HFFc6 (cell line): ENCODE measurements around the gene DDX27. TPM values are rescaled to one million over a fixed set of nuclear protein-coding genes. Genes with fewer than 3 reads are reported as not detected.

ENCODE experiments used
- DNase-seq: peaks from one replicate; pipeline ENCODE4 v3.0.0-alpha.2; 2018
- H3K27ac Mint-ChIP-seq: 2 replicates; pipeline ENCODE4 v1.8.0; 2020; ENCODE audit warnings: mild to moderate bottlenecking, mixed read lengths
- H3K27me3 Mint-ChIP-seq: 2 replicates; pipeline ENCODE4 v1.8.0; 2021; ENCODE audit warnings: mild to moderate bottlenecking, moderate library complexity, mixed read lengths; ENCODE audit not compliant: insufficient read depth
- H3K36me3 Mint-ChIP-seq: 2 replicates; pipeline ENCODE4 v1.8.0; 2021; ENCODE audit warnings: low read depth, mixed read lengths
- H3K4me1 Mint-ChIP-seq: 2 replicates; pipeline ENCODE4 v1.8.0; 2020; ENCODE audit warnings: low read depth, mixed read lengths
- H3K4me3 Mint-ChIP-seq: 2 replicates; pipeline ENCODE4 v1.8.0; 2020; ENCODE audit warnings: mild to moderate bottlenecking, moderate library complexity, mixed read lengths
- H3K9me3 Mint-ChIP-seq: 2 replicates; pipeline ENCODE4 v1.8.0; 2020; ENCODE audit warnings: mild to moderate bottlenecking, mixed read lengths
- CTCF ChIP-seq: fragments of 200-600 bp; sonication (generic); IDR thresholded peaks from 2 replicates; pipeline ENCODE4 v1.5.0; 2021; ENCODE audit warnings: antibody characterized with exemption, mild to moderate bottlenecking
- total RNA-seq, 6 experiments: library from RNA; stranded (reverse); fragmentation: NEBNext Ultra II Directional; extraction: Animal tissue kit (Norgen Biotek cat#: 25700); gene quantifications; 2 replicates in 1 of 6; 3 replicates in 5 of 6; pipeline ENCODE4 v1.2.3, GENCODE V29; 2021

DDX27 gene
- total RNA-seq, 6 experiments from 2014 or later = 26.8 to 32.2 (median 30.5) TPM

- Mint-ChIP-seq H3K4me1 (peaks cover 11% of the 10 kb centered on the region; the same call in 1 of the 2 replicates), H3K27me3 (no peaks in the 10 kb centered on the region; the same call in none of the 2 replicates), H3K36me3 (peaks cover 20% of the 10 kb centered on the region), H3K4me3 (no peak overlapping the region), H3K9me3 (no peaks in the 10 kb centered on the region), H3K27ac (no peak overlapping the region)
- no peak for DNase-seq
- TF ChIP-seq CTCF = no peak
Observed at GRCh38 chr20:49231471-49231870, 12.3 kb downstream of the DDX27 start.

- Mint-ChIP-seq H3K4me1 (peaks cover 11% of the 10 kb centered on the region; the same call in 1 of the 2 replicates), H3K27ac (no peak overlapping the region), H3K36me3 (peaks cover 25% of the 10 kb centered on the region), H3K9me3 (no peaks in the 10 kb centered on the region), H3K4me3 (no peak overlapping the region), H3K27me3 (no peaks in the 10 kb centered on the region; the same call in none of the 2 replicates)
- DNase-seq = no peak
- no peak for TF ChIP-seq CTCF
Observed at GRCh38 chr20:49233226-49233625, 14.0 kb downstream of the DDX27 start.

- DNase-seq = no peak
- TF ChIP-seq CTCF = no peak
- H3K4me3 Mint-ChIP-seq = no peak overlapping the region
- no peaks in the 10 kb centered on the region for H3K9me3 Mint-ChIP-seq
- H3K27me3 Mint-ChIP-seq = no peaks in the 10 kb centered on the region; the same call in none of the 2 replicates
- peaks cover 25% of the 10 kb centered on the region for H3K36me3 Mint-ChIP-seq
- no peak overlapping the region for H3K27ac Mint-ChIP-seq
- peaks cover 11% of the 10 kb centered on the region; the same call in 1 of the 2 replicates for H3K4me1 Mint-ChIP-seq
Observed at GRCh38 chr20:49234831-49235230, 15.6 kb downstream of the DDX27 start.

GRCh38 chr20:49236301-49236700 lies 17.1 kb downstream of the DDX27 start:
- TF ChIP-seq CTCF = no peak
- no peak overlapping the region for H3K27ac Mint-ChIP-seq
- H3K4me1 Mint-ChIP-seq = peaks cover under 1% of the 10 kb centered on the region; the same call in 1 of the 2 replicates
- H3K36me3 Mint-ChIP-seq = peaks cover 25% of the 10 kb centered on the region
- H3K27me3 Mint-ChIP-seq = no peaks in the 10 kb centered on the region; the same call in 1 of the 2 replicates
- no peak for DNase-seq
- no peaks in the 10 kb centered on the region for H3K9me3 Mint-ChIP-seq
- H3K4me3 Mint-ChIP-seq = no peak overlapping the region

- H3K27ac Mint-ChIP-seq = no peak overlapping the region
- H3K36me3 Mint-ChIP-seq = peaks cover 29% of the 10 kb centered on the region
- H3K4me3 Mint-ChIP-seq = no peak overlapping the region
Observed at GRCh38 chr20:49237531-49237930, 18.3 kb downstream of the DDX27 start.

More at GRCh38 chr20:49237531-49237930, 18.3 kb downstream of the DDX27 start:
- DNase-seq = no peak
- Mint-ChIP-seq H3K9me3 (no peaks in the 10 kb centered on the region), H3K27me3 (no peaks in the 10 kb centered on the region; the same call in 1 of the 2 replicates), H3K4me1 (no peaks in the 10 kb centered on the region)
- TF ChIP-seq CTCF = no peak
